ENCODE results near the gene OR2D2.
"Not testable (repeated sequence)": the region's sequence is repeated elsewhere in the genome, so short reads cannot be mapped to it uniquely, and the experiment has no call there.

OR2D2 gene

GRCh38 chr11:6892400-6892799, at the start of gene OR2D2:
Gene OR2D2, minus strand, starts transcription at chr11:6892500. Its CDS starts 0 bp downstream, at chr11:6892500.
- no peak for DNase-seq

- no peak for DNase-seq
Observed at GRCh38 chr11:6941970-6942369, 49.7 kb upstream of the OR2D2 start.

- DNase-seq = no peak
Observed at GRCh38 chr11:6932145-6932544, 39.8 kb upstream of the OR2D2 start.

DNA sequence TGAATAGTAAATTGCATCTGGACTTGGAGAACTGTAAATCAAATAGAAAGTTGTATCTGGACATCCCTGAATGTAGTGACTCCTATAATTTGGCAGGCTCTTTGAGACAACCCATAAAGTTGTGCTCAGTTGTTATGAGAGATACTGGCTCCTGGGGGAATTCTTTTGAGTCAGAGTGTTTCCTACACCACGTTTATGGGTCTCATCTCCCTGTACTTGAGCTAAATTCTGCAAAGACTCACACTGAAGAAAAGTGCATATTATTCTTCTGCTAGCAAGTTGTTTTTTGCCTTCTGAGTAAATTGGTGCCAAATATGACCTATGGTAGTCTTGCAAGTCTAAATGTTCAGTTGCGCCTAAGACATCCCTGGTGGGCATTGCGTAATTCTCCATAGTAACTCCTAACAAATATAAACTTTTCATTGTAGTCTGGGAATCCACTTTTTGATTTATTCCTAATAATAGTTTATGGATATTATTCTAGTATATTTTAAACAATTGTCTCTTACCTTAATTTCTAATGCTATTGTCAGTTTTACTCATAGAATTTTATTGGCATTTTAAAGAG, 38.9 kb upstream of the OR2D2 start:
- no peak for DNase-seq

- DNase-seq = no peak
Observed at GRCh38 chr11:6928916-6929315, 36.6 kb upstream of the OR2D2 start.

DNA sequence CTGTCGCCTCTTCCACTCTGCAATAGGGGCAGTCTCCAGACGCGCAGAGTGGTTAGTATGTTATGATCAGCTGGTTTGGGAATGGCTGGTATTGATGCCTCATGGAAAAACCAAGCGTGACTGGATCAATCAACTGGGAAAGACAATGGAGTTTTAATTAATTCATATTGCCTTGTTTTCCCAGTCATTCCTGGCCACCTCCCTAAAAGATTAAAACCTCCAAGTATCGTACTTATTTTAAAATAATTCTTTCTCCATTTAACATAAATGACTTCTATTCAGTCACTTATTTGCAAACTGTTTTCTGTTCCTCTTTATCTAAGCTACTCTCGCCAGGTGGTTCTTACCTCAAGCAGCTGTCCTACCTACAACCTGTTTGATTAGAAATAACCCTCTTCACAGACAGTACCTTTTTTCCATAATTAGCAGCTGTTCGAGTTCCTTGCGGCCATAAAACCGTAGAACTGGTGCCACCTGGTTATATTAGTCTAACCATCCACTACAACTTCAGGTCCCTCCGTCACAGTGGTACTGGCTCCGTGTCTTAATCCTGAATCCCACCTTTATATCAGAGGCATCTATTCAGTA, 34.8 kb upstream of the OR2D2 start:
- no peak for DNase-seq

- peak; percentile 62 for DNase-seq
Observed at GRCh38 chr11:6926208-6927029, 34.1 kb upstream of the OR2D2 start, which contains the start of gene ZNF215. Gene ZNF215, plus strand, starts transcription at chr11:6926426. Its CDS starts 5,847 bp downstream, at chr11:6932273.

DNA sequence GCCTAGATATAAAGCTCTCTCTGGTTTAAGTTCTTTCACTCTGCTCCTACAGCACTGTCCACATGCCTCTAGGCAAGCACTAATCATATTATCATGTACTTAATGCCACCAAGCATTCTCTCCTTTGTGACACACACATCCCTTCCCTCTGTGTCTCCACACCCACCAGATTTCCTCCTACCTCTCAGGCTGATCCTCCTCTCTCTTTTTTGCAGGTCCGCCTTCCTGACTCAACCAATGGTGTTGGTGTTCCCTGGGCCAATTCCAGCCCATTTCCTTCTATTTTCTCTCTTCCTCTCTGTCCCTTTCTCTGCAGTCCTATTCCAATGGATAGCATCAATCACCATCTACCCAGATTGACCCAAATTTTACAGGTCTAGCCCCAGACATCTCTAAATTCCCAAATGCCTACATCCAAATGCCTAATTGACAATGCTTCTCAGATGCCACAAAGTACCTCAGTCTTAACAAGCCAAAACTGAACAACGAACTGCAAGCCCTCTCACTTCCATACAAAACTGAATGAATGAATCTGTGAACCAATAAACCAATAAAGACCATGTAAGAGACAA, 33.4 kb upstream of the OR2D2 start:
- DNase-seq = no peak

DNA sequence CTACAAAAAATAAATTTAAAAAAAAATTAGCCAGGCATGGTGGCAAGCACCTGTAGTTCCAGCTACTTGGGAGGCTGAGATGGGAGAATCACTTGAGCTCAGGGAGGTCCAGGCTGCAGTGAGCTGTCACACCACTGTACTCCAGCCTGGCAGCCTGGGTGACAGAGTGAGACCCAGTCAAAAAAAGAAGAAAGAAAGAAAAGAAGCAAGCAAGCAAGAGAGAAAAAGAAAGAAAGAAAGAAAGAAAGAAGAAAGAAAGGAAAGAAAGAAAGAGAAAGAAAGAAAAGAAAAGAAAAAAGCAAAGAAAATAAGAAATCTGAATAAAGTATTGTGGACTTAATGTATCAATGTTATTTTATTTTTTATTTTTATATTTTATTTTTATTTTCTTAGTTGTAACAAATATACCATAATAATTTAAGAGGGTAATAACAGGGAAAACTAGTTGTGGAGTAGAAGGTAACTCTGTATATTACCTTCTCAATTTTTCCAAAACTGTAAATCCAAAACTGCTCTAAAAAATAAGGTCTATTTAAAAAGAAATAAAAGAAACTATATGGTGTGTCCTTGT, 32.8 kb upstream of the OR2D2 start:
- DNase-seq = no peak

GRCh38 chr11:6920702-6921101, 28.4 kb upstream of the OR2D2 start, which contains the start of gene OR2D3:
Gene OR2D3, plus strand, starts transcription at chr11:6921002. Its CDS starts 0 bp downstream, at chr11:6921002.
- no peak for DNase-seq

GRCh38 chr11:6919698-6920097, 27.4 kb upstream of the OR2D2 start:
- DNase-seq = no peak

DNA sequence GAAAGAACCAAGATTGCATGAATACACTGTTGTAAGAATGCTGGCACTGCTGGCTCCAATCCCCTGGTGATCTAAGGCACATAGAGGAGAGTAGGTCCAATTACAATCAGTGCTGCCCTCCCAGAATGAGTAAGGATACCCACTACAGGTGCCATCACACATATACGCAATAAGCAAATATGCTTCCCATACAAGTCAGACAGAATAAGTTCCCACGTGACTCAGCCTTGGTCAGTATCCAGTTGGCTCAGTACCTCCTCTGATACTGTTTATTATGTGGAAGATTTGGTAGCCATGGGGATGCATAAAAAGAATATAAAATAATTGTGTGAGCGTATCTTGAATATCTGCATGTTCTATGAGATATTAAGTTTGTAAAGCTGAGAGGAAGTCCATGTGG, 19.6 kb upstream of the OR2D2 start:
- no peak for DNase-seq

DNA sequence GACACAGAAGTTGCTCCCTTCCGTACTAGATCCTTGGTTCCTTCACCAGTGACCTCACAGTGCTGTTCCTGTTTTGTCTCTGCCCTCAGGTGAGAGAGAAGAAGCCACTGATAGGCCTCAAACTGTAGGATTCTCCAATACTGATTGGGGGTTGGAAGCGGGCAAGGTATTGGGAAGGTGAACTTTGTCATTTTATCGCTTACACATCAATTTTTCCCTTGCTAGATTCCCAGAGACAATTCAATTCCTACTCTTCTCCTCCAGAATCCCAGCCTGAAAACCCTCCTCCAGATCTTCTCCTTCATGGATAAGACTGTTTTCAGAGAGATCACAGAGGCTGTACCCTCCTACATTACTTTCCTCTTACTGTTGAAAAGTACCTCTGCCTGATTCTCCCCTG, 19.1 kb upstream of the OR2D2 start:
- DNase-seq = no peak

DNA sequence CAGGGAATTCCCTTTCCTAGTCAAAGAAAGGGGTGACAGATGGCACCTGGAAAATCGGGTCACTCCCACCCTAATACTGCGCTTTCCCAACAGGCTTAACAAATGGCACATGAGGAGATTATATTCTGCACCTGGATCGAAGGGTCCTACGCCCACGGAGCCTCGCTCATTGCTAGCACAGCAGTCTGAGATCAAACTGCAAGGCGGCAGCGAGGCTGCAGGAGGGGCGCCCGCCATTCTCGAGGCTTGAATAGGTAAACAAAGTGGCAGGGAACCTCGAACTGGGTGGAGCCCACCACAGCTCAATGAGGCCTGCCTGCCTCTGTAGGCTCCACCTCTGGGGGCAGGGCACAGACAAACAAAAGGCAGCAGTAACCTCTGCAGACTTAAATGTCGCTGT, 12.5 kb upstream of the OR2D2 start:
- DNase-seq = not testable (repeated sequence)

DNA sequence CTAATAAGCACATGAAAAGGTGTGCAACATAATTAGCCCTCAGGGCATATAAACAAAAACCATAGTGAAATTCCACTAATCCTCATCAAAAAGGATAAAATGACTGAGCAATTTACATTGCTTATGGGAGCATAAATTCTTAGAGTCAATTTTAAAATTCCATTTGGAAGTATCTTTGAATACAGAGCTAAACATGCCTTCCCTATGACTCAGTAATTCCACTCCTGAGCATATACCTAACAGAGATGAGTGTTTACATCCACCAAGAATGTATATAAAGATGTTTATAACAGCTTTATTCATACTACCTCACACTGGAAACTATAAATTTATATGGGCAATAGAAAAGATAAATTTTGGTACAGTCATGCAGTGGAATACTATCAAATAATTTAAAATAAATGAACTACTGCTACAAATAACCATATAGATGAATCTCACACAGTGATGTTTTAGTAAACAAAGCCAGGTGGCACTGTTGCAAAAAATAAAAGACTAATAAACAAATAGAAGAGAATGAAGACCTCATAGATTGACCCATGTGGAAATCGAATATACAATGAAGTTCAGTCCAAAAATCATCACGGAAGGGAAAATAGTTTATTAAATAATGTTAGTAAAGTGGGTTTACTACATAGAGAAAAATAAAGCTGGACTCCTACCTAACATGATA, 8.2 kb upstream of the OR2D2 start:
- DNase-seq = no peak

GRCh38 chr11:6898911-6899310, 6.6 kb upstream of the OR2D2 start:
- DNase-seq = no peak

DNA sequence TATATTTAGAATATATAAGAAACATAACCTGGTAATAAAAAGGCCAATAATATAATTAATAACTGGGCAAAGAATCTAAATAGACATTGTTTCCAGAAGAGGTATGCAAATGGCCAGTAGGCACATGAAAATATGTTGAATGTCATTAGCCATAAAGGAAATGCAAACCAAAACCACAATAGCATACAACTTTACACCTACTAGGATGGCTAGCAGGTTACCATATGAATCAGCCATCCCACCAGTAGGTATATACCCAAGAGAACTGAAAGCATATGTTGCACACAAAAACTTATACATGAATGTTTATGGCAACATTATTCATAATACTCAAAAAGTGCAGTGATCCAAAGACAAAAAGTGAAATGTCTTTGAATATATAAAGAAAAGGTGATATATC, 2.7 kb upstream of the OR2D2 start:
- no peak for DNase-seq

DNA sequence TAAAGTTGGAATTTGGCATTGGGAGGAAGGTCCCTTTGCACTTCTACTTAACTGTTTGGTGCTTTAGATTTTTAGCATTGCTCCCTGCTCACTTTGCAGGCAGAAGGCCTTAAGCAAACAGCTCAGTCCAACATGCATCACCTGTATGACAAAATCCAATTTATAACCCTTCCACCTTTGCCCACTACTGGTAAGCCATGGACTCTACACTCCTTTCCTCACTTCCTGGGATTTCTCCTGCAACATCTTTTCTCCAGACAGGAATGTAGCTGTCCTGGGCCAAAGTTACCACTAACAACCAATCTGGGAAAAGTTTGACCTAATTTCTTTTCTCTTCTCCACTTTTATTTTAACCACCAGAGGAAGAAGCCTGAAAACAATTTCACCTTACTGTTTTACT, 1.8 kb upstream of the OR2D2 start:
- no peak for DNase-seq

GRCh38 chr11:6889835-6890234, 2.5 kb downstream of the OR2D2 start:
- no peak for DNase-seq

GRCh38 chr11:6888830-6889229, 3.5 kb downstream of the OR2D2 start:
- no peak for DNase-seq

DNA sequence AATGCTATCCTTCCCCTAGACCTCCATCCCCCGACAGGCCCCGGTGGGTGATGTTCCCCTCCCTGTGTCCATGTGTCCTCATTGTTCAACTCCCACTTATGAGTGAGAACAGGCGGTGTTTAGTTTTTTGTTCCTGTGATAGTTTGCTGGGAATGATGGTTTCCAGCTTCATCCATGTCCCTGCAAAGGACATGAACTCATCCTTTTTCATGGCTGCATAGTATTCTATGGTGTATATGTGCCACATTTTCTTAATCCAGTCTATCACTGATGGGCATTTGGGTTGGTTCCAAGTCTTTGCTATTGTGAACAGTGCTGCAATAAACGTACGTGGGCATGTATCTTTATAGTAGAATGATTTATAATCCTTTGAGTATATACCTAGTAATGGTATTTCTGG, 4.6 kb downstream of the OR2D2 start:
- not testable (repeated sequence) for DNase-seq

- DNase-seq = no peak
Observed at GRCh38 chr11:6882751-6883150, 9.5 kb downstream of the OR2D2 start.

DNA sequence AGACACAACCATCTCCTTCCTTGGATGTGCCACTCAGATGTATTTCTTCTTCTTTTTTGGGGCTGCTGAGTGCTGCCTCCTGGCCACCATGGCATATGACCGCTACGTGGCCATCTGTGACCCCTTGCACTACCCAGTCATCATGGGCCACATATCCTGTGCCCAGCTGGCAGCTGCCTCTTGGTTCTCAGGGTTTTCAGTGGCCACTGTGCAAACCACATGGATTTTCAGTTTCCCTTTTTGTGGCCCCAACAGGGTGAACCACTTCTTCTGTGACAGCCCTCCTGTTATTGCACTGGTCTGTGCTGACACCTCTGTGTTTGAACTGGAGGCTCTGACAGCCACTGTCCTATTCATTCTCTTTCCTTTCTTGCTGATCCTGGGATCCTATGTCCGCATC, 15.4 kb downstream of the OR2D2 start:
- DNase-seq = no peak

Measured in stimulated activated CD8-positive, alpha-beta memory T cell treated with anti-CD3 and anti-CD28 coated beads, Interleukin-4, amount 100 ng/mL, for 48 hours (primary cell).